ENCODE data around the gene ZNF207.

DNA sequence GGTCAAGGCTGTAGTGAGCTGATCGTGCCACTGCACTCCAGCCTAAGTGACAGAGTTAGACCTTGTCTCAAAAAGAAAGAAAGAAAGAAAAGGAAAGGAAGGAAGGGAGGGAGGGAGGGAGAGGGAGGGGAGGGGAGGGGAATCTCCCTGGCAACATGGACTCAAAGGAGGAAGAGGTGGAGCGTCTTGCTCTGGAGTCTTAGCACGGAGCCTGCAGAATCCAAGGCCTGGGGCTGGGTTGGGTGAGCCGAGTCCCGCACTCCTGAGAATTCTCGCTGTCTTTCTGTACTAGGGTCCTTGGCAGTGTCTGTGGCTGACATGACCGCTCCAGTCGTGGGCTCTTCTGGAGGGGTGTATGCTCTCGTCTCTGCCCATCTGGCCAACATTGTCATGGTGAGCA, 44.9 kb upstream of the ZNF207 start:
- TF ChIP-seq SOX6 (IDR thresholded peaks at IDR 0.05): no peak
- TF ChIP-seq, protein P1, sequence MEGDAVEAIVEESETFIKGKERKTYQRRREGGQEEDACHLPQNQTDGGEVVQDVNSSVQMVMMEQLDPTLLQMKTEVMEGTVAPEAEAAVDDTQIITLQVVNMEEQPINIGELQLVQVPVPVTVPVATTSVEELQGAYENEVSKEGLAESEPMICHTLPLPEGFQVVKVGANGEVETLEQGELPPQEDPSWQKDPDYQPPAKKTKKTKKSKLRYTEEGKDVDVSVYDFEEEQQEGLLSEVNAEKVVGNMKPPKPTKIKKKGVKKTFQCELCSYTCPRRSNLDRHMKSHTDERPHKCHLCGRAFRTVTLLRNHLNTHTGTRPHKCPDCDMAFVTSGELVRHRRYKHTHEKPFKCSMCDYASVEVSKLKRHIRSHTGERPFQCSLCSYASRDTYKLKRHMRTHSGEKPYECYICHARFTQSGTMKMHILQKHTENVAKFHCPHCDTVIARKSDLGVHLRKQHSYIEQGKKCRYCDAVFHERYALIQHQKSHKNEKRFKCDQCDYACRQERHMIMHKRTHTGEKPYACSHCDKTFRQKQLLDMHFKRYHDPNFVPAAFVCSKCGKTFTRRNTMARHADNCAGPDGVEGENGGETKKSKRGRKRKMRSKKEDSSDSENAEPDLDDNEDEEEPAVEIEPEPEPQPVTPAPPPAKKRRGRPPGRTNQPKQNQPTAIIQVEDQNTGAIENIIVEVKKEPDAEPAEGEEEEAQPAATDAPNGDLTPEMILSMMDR (IDR thresholded peaks at IDR 0.05 in 2 of 3, conservative IDR thresholded peaks at IDR 0.05 in 1 of 3; ENCODE audit: insufficient read depth in 2 of 3, low read depth in 1 of 3, low read length in 3 of 3): no peak
- no peak for TF ChIP-seq ZNF311 (CRISPR knock-in tag; IDR thresholded peaks at IDR 0.05)
- TF ChIP-seq CTBP1 (IDR thresholded peaks at IDR 0.05; ENCODE audit: borderline replicate concordance): no peak
- TF ChIP-seq ZNF589 (CRISPR knock-in tag; IDR thresholded peaks at IDR 0.05; ENCODE audit: low read depth): no peak
- TF ChIP-seq MCM7 (IDR thresholded peaks at IDR 0.05): no peak
- no peak for TF ChIP-seq NBN (IDR thresholded peaks at IDR 0.05; ENCODE audit: low read depth)
- no peak for TF ChIP-seq ZNF165 (CRISPR knock-in tag; IDR thresholded peaks at IDR 0.05; ENCODE audit: borderline replicate concordance)
- TF ChIP-seq ZNF197 (CRISPR knock-in tag; IDR thresholded peaks at IDR 0.05; ENCODE audit: low read depth): no peak
- TF ChIP-seq, protein P2, sequence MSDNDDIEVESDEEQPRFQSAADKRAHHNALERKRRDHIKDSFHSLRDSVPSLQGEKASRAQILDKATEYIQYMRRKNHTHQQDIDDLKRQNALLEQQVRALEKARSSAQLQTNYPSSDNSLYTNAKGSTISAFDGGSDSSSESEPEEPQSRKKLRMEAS (CRISPR knock-in tag; IDR thresholded peaks at IDR 0.05): no peak
- TF ChIP-seq, protein P3, sequence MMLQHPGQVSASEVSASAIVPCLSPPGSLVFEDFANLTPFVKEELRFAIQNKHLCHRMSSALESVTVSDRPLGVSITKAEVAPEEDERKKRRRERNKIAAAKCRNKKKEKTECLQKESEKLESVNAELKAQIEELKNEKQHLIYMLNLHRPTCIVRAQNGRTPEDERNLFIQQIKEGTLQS (IDR thresholded peaks at IDR 0.05): no peak
- TF ChIP-seq, protein P3 (CRISPR knock-in tag; conservative IDR thresholded peaks at IDR 0.05): no peak
- no peak for TF ChIP-seq MED1 (CRISPR knock-in tag; IDR thresholded peaks at IDR 0.05; ENCODE audit: borderline replicate concordance)
- no peak for TF ChIP-seq DNMT1 (IDR thresholded peaks at IDR 0.05)
- no peak for TF ChIP-seq CREM (IDR thresholded peaks at IDR 0.05; ENCODE audit: low read depth)
